Skeletal muscle tissue (tissue), 4 donors: ENCODE results near the gene ITPKA. TPM values are rescaled to one million over a fixed set of nuclear protein-coding genes. Genes with fewer than 3 reads are reported as not detected.
A peak's percentile ranks its signal among the peaks of the same experiment; 100 is the strongest.

ENCODE experiments used
- H3K27ac ChIP-seq: one replicate; pipeline ENCODE4 v1.7.0; 2013; ENCODE audit warnings: mild to moderate bottlenecking, low read depth, low read length, inconsistent platforms
- H3K27me3 ChIP-seq, 3 donors: one replicate each; pipeline ENCODE4 v1.7.0; 2013; ENCODE audit warnings: low read length in 3 of 3; ENCODE audit not compliant: control insufficient read depth in 3 of 3, insufficient read depth in 3 of 3
- H3K36me3 ChIP-seq, 3 donors: one replicate each; pipeline ENCODE4 v1.7.0; 2013; ENCODE audit warnings: low read length in 3 of 3; ENCODE audit not compliant: control insufficient read depth in 3 of 3, insufficient read depth in 3 of 3
- H3K4me1 ChIP-seq, 3 donors: one replicate each; pipeline ENCODE4 v1.7.0; 2013; ENCODE audit warnings: low read length in 3 of 3, mild to moderate bottlenecking in 3 of 3; ENCODE audit not compliant: control insufficient read depth in 3 of 3, insufficient read depth in 3 of 3
- H3K4me3 ChIP-seq, 3 donors: one replicate each; pipeline ENCODE4 v1.7.0; 2013; ENCODE audit warnings: low read length in 3 of 3
- H3K9ac ChIP-seq, 3 donors: one replicate each; pipeline ENCODE4 v1.7.0; 2013; ENCODE audit warnings: low read length in 3 of 3, mild to moderate bottlenecking in 3 of 3, moderate library complexity in 2 of 3, low read depth in 1 of 3
- H3K9me3 ChIP-seq, 3 donors: one replicate each; pipeline ENCODE4 v1.7.0; 2013; ENCODE audit warnings: low read length in 3 of 3; ENCODE audit not compliant: control insufficient read depth in 3 of 3
- total RNA-seq: library from RNA; depleted of rRNA; stranded (reverse); fragments of >200 nt; gene quantifications from one replicate; pipeline ENCODE4 v1.2.3, GENCODE V29; 2014
- donor health status: Osteomylitis.

The ITPKA gene
- total RNA-seq, 1 donor from 2014 or later = not detected

- no peaks in the 10 kb centered on the region for H3K9me3 ChIP-seq
- H3K4me3 ChIP-seq = no peak overlapping the region
- no peak overlapping the region for H3K9ac ChIP-seq
- peaks cover 6 to 10% (median 10%) of the 10 kb centered on the region in 3 donors for H3K4me1 ChIP-seq
- peaks cover 3 to 6% (median 4%) of the 10 kb centered on the region in 3 donors for H3K36me3 ChIP-seq
- H3K27ac ChIP-seq = no peak overlapping the region
- H3K27me3 ChIP-seq = peaks cover 28 to 55% (median 40%) of the 10 kb centered on the region in 3 donors
These were observed 5.9 kb upstream of the ITPKA start for GRCh38 chr15:41487802-41488201.

- H3K27me3 ChIP-seq = peaks cover 40 to 72% (median 53%) of the 10 kb centered on the region in 3 donors
- no peaks in the 10 kb centered on the region for H3K9me3 ChIP-seq
- H3K27ac ChIP-seq = no peak overlapping the region
- H3K4me1 ChIP-seq = peaks cover 12 to 24% (median 24%) of the 10 kb centered on the region in 3 donors
- no peak overlapping the region for H3K9ac ChIP-seq
- H3K36me3 ChIP-seq = no peaks in the 10 kb centered on the region
- H3K4me3 ChIP-seq = no peak overlapping the region
These were observed 4.0 kb upstream of the ITPKA start for GRCh38 chr15:41489641-41490040.

GRCh38 chr15:41490355-41490754 is 3.3 kb upstream of the ITPKA start:
- Histone ChIP-seq H3K9ac (no peak overlapping the region), H3K36me3 (no peaks in the 10 kb centered on the region), H3K27me3 (peaks cover 46 to 77% (median 60%) of the 10 kb centered on the region in 3 donors)

GRCh38 chr15:41491889-41492288 is 1.8 kb upstream of the ITPKA start:
- H3K9me3 ChIP-seq = no peaks in the 10 kb centered on the region
- H3K27ac ChIP-seq = no peak overlapping the region
- H3K27me3 ChIP-seq = peaks cover 46 to 79% (median 61%) of the 10 kb centered on the region in 3 donors
- H3K9ac ChIP-seq = no peak overlapping the region
- no peak overlapping the region for H3K4me3 ChIP-seq
- H3K36me3 ChIP-seq = no peaks in the 10 kb centered on the region
- peaks cover 12 to 31% (median 24%) of the 10 kb centered on the region in 3 donors for H3K4me1 ChIP-seq

More at GRCh38 chr15:41490355-41490754, 3.3 kb upstream of the ITPKA start:
- H3K27ac ChIP-seq = no peak overlapping the region
- no peak overlapping the region for H3K4me3 ChIP-seq
- peaks cover 12 to 28% (median 24%) of the 10 kb centered on the region in 3 donors for H3K4me1 ChIP-seq
- H3K9me3 ChIP-seq = no peaks in the 10 kb centered on the region

GRCh38 chr15:41492597-41493204 is 973 bp upstream of the ITPKA start:
- Histone ChIP-seq H3K4me3 (peak overlapping the region; percentile 62 to 73 (median 71)), H3K27ac (no peak overlapping the region), H3K27me3 (peaks cover 46 to 78% (median 58%) of the 10 kb centered on the region in 3 donors), H3K4me1 (peaks cover 12 to 31% (median 24%) of the 10 kb centered on the region in 3 donors), H3K9ac (peak overlapping the region; percentile 48 to 66 (median 51)), H3K9me3 (no peaks in the 10 kb centered on the region), H3K36me3 (no peaks in the 10 kb centered on the region)

GRCh38 chr15:41493902-41494189 is 172 bp downstream of the ITPKA start:
- Histone ChIP-seq H3K36me3 (no peaks in the 10 kb centered on the region), H3K9me3 (no peaks in the 10 kb centered on the region), H3K9ac (peak overlapping the region in 1 of 3 donors; percentile 16), H3K4me1 (peaks cover 12 to 31% (median 24%) of the 10 kb centered on the region in 3 donors), H3K27me3 (peaks cover 44 to 73% (median 58%) of the 10 kb centered on the region in 3 donors), H3K27ac (no peak overlapping the region), H3K4me3 (peak overlapping the region in 2 of 3 donors; percentile 35 to 60)

- no peaks in the 10 kb centered on the region for H3K36me3 ChIP-seq
- peak overlapping the region in 2 of 3 donors; percentile 35 to 60 for H3K4me3 ChIP-seq
- peaks cover 47 to 73% (median 61%) of the 10 kb centered on the region in 3 donors for H3K27me3 ChIP-seq
- H3K4me1 ChIP-seq = peaks cover 12 to 31% (median 24%) of the 10 kb centered on the region in 3 donors
- no peaks in the 10 kb centered on the region for H3K9me3 ChIP-seq
- H3K9ac ChIP-seq = peak overlapping the region in 1 of 3 donors; percentile 16
- no peak overlapping the region for H3K27ac ChIP-seq
These were observed 682 bp downstream of the ITPKA start for GRCh38 chr15:41494190-41494921.

- Histone ChIP-seq H3K9me3 (no peaks in the 10 kb centered on the region), H3K27ac (no peak overlapping the region), H3K4me3 (peak overlapping the region in 1 of 3 donors; percentile 38), H3K36me3 (no peaks in the 10 kb centered on the region), H3K9ac (no peak overlapping the region), H3K4me1 (peaks cover 12 to 31% (median 24%) of the 10 kb centered on the region in 3 donors), H3K27me3 (peaks cover 49 to 73% (median 59%) of the 10 kb centered on the region in 3 donors)
These were observed 1.5 kb downstream of the ITPKA start for GRCh38 chr15:41494922-41495735.

- H3K27me3 ChIP-seq = peaks cover 48 to 72% (median 59%) of the 10 kb centered on the region in 3 donors
- no peaks in the 10 kb centered on the region for H3K36me3 ChIP-seq
- no peak overlapping the region for H3K4me3 ChIP-seq
- peaks cover 12 to 28% (median 21%) of the 10 kb centered on the region in 3 donors for H3K4me1 ChIP-seq
- H3K27ac ChIP-seq = no peak overlapping the region
- no peak overlapping the region for H3K9ac ChIP-seq
- no peaks in the 10 kb centered on the region for H3K9me3 ChIP-seq
These were observed 2.3 kb downstream of the ITPKA start for GRCh38 chr15:41495736-41496599.
